Panc1 (cell line): ENCODE results near the gene RIT2. TPM values are rescaled to one million over a fixed set of nuclear protein-coding genes. Genes with fewer than 3 reads are reported as not detected.

ENCODE experiments used
- ATAC-seq: fragments of 200-7000 bp; cut with Tn5 transposase; 2 replicates; pipeline ENCODE4 v1.9.1; 2020; ENCODE audit warnings: mild to moderate bottlenecking, moderate library complexity
- BruUV-seq: library from RNA; stranded (reverse); fragments of 400-500 nt; replicated peaks from 2 replicates; lab custom pipeline; 2021; lab: Mats Ljungman, UMichigan
- CTCF ChIA-PET: fragments of 300-600 bp; sonication (Branson Sonifier 250); formaldehyde crosslinking; loops from one replicate; lab custom pipeline; 2022; ENCODE audit warnings: antibody characterized with exemption; lab: Charles Lee
- POLR2A ChIA-PET: fragments of 300-600 bp; sonication (Branson Sonifier 250); formaldehyde crosslinking; loops from one replicate; lab custom pipeline; 2022; ENCODE audit warnings: antibody characterized with exemption; lab: Charles Lee
- DNase-seq: peaks from one replicate; pipeline ENCODE4 v3.0.0-alpha.2; 2010; ENCODE audit warnings: low read depth, low spot score
- H3K27ac ChIP-seq: 2 replicates; pipeline ENCODE4 v1.5.1; 2011; ENCODE audit warnings: mild to moderate bottlenecking, low read length, inconsistent platforms
- H3K27me3 ChIP-seq: fragments of 200-500 bp; sonication (Bioruptor generic); 2 replicates; pipeline ENCODE4 v1.6.0; 2014; ENCODE audit warnings: low read length, inconsistent platforms; ENCODE audit not compliant: control insufficient read depth, insufficient read depth
- H3K36me3 ChIP-seq: fragments of 200-500 bp; sonication (Bioruptor generic); 2 replicates; pipeline ENCODE4 v1.5.1; 2014; ENCODE audit warnings: inconsistent platforms, mild to moderate bottlenecking, low read length, moderate library complexity; ENCODE audit not compliant: control insufficient read depth, insufficient read depth
- H3K4me1 ChIP-seq: 2 replicates; pipeline ENCODE4 v1.5.1; 2011; ENCODE audit warnings: inconsistent platforms, mild to moderate bottlenecking, low read length, moderate library complexity; ENCODE audit not compliant: control insufficient read depth, insufficient read depth
- H3K4me3 ChIP-seq, 2 experiments: 2 replicates each; pipeline ENCODE4 v1.5.1; 2011 to 2012; ENCODE audit warnings: low read depth in 2 of 2, low read length in 2 of 2, mild to moderate bottlenecking in 2 of 2, inconsistent platforms in 1 of 2, moderate library complexity in 1 of 2
- H3K9me3 ChIP-seq: fragments of 200-500 bp; sonication (Bioruptor generic); 2 replicates; pipeline ENCODE4 v1.5.1; 2014; ENCODE audit warnings: low read depth, mild to moderate bottlenecking, inconsistent platforms, low read length, moderate library complexity; ENCODE audit not compliant: control insufficient read depth, insufficient read depth
- POLR2AphosphoS5 ChIP-seq: IDR thresholded peaks from 2 replicates; pipeline ENCODE4 v1.6.1; 2012; ENCODE audit warnings: mild to moderate bottlenecking, low read depth, low read length, moderate library complexity
- SIN3A ChIP-seq: IDR thresholded peaks from 2 replicates; pipeline ENCODE4 v1.6.1; 2012; ENCODE audit warnings: low read depth, mild to moderate bottlenecking, low read length, moderate library complexity, borderline replicate concordance; ENCODE audit not compliant: insufficient read depth
- TCF7L2 ChIP-seq: IDR thresholded peaks from 2 replicates; pipeline ENCODE4 v1.6.1; 2011; ENCODE audit warnings: mild to moderate bottlenecking, low read depth, low read length, inconsistent platforms
- in situ Hi-C: cut with HindIII; loops from 2 replicates; pipeline ENCODE4 v1.10.0; 2016; ENCODE audit warnings: low sequenced_read_pairs, low pct_unique_long_range_greater_than_20kb
- intact Hi-C: fragments of 100-400 bp; cut with micrococcal nuclease; formaldehyde crosslinking; loops from one replicate; pipeline ENCODE4 v1.10.0; 2022; ENCODE audit not compliant: unreplicated experiment
- total RNA-seq: library from RNA; stranded (reverse); gene quantifications from one replicate; pipeline ENCODE4 v1.2.1, GENCODE V29; 2021; ENCODE audit not compliant: unreplicated experiment
- TF ChIP-seq, protein P1 (sequence below), 2 experiments: IDR thresholded peaks; 2 replicates each; pipeline ENCODE4 v1.6.1; 2011 to 2012; ENCODE audit warnings: low read depth in 2 of 2, control low read depth in 1 of 2, low read length in 1 of 2, mild to moderate bottlenecking in 1 of 2, moderate library complexity in 1 of 2; ENCODE audit not compliant: insufficient read depth in 1 of 2
- TF ChIP-seq, protein P2 (sequence below): fragments of 450-650 bp; IDR thresholded peaks from 2 replicates; pipeline ENCODE4 v1.5.1; 2017; ENCODE audit warnings: mild to moderate bottlenecking

The RIT2 gene
- total RNA-seq, 1 experiment from 2014 or later: not detected

DNA sequence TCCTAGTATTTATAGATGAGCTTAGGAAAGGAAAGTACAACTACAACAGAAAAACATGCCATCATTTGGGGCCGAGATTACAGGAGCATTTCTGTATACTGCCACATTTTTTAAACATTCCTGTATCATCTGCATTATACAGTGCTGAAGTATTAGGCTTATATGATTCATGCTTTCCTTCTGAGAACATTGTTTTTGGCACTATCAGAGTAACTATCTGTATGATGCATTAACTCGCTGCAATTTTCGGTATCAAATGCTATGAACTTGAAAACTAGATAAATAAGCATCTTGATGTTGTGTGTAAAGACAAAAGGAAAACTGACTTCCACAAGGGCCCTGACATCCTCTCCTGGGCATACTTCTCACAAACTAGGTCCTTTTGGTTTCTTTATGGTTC lies 102.0 kb downstream of the RIT2 start:
- H3K9me3 ChIP-seq: no peaks in the 10 kb centered on the region
- no peak overlapping the region for H3K4me3 ChIP-seq
- TF ChIP-seq, protein P1, sequence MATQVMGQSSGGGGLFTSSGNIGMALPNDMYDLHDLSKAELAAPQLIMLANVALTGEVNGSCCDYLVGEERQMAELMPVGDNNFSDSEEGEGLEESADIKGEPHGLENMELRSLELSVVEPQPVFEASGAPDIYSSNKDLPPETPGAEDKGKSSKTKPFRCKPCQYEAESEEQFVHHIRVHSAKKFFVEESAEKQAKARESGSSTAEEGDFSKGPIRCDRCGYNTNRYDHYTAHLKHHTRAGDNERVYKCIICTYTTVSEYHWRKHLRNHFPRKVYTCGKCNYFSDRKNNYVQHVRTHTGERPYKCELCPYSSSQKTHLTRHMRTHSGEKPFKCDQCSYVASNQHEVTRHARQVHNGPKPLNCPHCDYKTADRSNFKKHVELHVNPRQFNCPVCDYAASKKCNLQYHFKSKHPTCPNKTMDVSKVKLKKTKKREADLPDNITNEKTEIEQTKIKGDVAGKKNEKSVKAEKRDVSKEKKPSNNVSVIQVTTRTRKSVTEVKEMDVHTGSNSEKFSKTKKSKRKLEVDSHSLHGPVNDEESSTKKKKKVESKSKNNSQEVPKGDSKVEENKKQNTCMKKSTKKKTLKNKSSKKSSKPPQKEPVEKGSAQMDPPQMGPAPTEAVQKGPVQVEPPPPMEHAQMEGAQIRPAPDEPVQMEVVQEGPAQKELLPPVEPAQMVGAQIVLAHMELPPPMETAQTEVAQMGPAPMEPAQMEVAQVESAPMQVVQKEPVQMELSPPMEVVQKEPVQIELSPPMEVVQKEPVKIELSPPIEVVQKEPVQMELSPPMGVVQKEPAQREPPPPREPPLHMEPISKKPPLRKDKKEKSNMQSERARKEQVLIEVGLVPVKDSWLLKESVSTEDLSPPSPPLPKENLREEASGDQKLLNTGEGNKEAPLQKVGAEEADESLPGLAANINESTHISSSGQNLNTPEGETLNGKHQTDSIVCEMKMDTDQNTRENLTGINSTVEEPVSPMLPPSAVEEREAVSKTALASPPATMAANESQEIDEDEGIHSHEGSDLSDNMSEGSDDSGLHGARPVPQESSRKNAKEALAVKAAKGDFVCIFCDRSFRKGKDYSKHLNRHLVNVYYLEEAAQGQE (IDR thresholded peaks at IDR 0.05; ENCODE audit: insufficient read depth in 1 of 2, low read depth in 2 of 2, low read length in 1 of 2): no peak
- no peak for TF ChIP-seq SIN3A
- no peak for TF ChIP-seq POLR2AphosphoS5
- TF ChIP-seq, protein P2, sequence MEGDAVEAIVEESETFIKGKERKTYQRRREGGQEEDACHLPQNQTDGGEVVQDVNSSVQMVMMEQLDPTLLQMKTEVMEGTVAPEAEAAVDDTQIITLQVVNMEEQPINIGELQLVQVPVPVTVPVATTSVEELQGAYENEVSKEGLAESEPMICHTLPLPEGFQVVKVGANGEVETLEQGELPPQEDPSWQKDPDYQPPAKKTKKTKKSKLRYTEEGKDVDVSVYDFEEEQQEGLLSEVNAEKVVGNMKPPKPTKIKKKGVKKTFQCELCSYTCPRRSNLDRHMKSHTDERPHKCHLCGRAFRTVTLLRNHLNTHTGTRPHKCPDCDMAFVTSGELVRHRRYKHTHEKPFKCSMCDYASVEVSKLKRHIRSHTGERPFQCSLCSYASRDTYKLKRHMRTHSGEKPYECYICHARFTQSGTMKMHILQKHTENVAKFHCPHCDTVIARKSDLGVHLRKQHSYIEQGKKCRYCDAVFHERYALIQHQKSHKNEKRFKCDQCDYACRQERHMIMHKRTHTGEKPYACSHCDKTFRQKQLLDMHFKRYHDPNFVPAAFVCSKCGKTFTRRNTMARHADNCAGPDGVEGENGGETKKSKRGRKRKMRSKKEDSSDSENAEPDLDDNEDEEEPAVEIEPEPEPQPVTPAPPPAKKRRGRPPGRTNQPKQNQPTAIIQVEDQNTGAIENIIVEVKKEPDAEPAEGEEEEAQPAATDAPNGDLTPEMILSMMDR: no peak
- no peak for TF ChIP-seq TCF7L2
- no TSS peak for BruUV-seq
- DNase-seq (no peak), ATAC-seq (no peak)
- H3K27me3 ChIP-seq: no peaks in the 10 kb centered on the region
- CTCF ChIA-PET: no interaction called here
- intact Hi-C loops (no loop called here), in situ Hi-C loops (no loop called here)
- no peaks in the 10 kb centered on the region for H3K36me3 ChIP-seq
- no peak overlapping the region for H3K27ac ChIP-seq
- no peaks in the 10 kb centered on the region for H3K4me1 ChIP-seq
- POLR2A ChIA-PET: no interaction called here

DNA sequence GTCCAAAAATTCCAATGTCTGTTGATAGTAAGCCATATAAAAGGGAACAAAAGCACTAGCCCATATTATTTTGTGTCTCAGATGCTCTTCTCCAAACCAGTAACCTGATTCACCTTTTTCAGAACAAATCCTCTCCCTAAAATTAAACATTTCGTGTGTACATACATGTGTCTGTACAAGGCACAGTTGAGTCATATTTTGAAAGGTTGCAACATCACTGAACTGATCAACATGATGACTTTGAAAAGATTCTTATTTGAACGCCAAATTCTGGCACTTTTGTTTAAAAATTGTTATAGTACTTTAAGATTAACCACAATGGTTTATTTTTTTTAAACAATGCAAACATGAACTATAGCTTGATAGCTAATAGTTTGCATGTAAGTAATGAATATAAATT lies 102.5 kb downstream of the RIT2 start:
- ATAC-seq: no peak
- Histone ChIP-seq H3K4me3 (no peak overlapping the region), H3K27me3 (no peaks in the 10 kb centered on the region), H3K36me3 (no peaks in the 10 kb centered on the region), H3K27ac (no peak overlapping the region), H3K9me3 (no peaks in the 10 kb centered on the region), H3K4me1 (no peaks in the 10 kb centered on the region)
- TF ChIP-seq, protein P2: no peak
- in situ Hi-C loops: no loop called here
- intact Hi-C loops: no loop called here
- DNase-seq: no peak
- ChIA-PET POLR2A (no interaction called here), CTCF (no interaction called here)
- no TSS peak for BruUV-seq

DNA sequence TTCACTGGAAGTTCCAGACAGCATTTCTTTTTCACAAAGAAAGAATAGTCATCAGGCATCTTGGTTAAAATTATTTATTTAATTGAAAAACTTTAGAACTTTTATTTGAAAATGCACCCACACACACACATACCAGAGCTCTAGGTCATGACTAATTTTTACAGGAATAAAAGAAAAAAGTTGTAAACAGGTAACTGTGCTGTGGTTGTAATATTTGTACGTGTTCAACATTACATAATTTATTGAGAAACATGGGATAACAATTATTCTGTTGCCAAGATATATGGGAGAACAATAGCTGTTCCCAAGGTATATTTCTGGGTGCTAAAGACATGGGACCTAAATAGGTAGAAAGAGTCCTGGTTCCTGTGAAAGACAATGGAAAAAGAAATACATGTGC lies 104.9 kb downstream of the RIT2 start:
- no peak overlapping the region for H3K27ac ChIP-seq
- BruUV-seq: no TSS peak
- no peaks in the 10 kb centered on the region for H3K36me3 ChIP-seq
- DNase-seq: no peak
- ChIA-PET POLR2A (no interaction called here), CTCF (no interaction called here)
- TF ChIP-seq, protein P1 (IDR thresholded peaks at IDR 0.05; ENCODE audit: insufficient read depth in 1 of 2, low read depth in 2 of 2, low read length in 1 of 2): no peak
- TF ChIP-seq, protein P2: no peak
- no peak for TF ChIP-seq POLR2AphosphoS5
- TF ChIP-seq TCF7L2: no peak
- no peak overlapping the region for H3K4me3 ChIP-seq
- no peaks in the 10 kb centered on the region for H3K9me3 ChIP-seq
- in situ Hi-C loops (no loop called here), intact Hi-C loops (no loop called here)
- H3K27me3 ChIP-seq: no peaks in the 10 kb centered on the region
- no peaks in the 10 kb centered on the region for H3K4me1 ChIP-seq
- ATAC-seq: no peak
